K562 (cell line): ENCODE results near the gene MYCBP2. TPM values are rescaled to one million over a fixed set of nuclear protein-coding genes. Genes with fewer than 3 reads are reported as not detected.

ENCODE experiments used
- ATF1 ChIP-seq, 2 experiments: fragments of 450-650 bp in 1 of 2; IDR thresholded peaks; 2 replicates each; pipeline ENCODE4 v1.6.1; 2016; ENCODE audit warnings: missing compliant biosample characterization in 1 of 2, missing genetic modification characterization in 1 of 2
- CLOCK ChIP-seq: fragments of 250-450 bp; sonication (Bioruptor Pico); IDR thresholded peaks from 2 replicates; pipeline ENCODE4 v1.4.0; 2020; ENCODE audit warnings: mild to moderate bottlenecking, moderate library complexity, borderline replicate concordance
- TGIF2 ChIP-seq: sonication (generic); formaldehyde crosslinking; IDR thresholded peaks from 2 replicates; pipeline ENCODE4 v1.8.1; 2022; ENCODE audit warnings: mild to moderate bottlenecking, missing genetic modification reagents, moderate library complexity
- ZNF133 ChIP-seq: fragments of 250-450 bp; sonication (Bioruptor Pico); IDR thresholded peaks from 2 replicates; pipeline ENCODE4 v1.4.0; 2020; ENCODE audit warnings: mild to moderate bottlenecking
- ZNF175 ChIP-seq: fragments of 200-800 bp; sonication (Bioruptor generic); IDR thresholded peaks from 2 replicates; pipeline ENCODE4 v1.6.1; 2016; ENCODE audit warnings: low read depth, mild to moderate bottlenecking, missing genetic modification characterization, missing compliant biosample characterization
- polyA plus RNA-seq, 8 experiments: library from polyadenylated mRNA; depleted of rRNA in 4 of 8; stranded (reverse) in 5 of 8; unstranded in 3 of 8; fragments of >200 nt; fragmentation: Nextera tagmentation in 2 of 8; fragmentation: Illumina TruSeq in 1 of 8; extraction: Ambion mirVana in 2 of 8; extraction: Trizol in 1 of 8; gene quantifications; 2 replicates each; pipeline versions ENCODE4 v1.2.1 to v1.2.3, GENCODE V29; 2011 to 2014; ENCODE audit warnings: inconsistent platforms in 1 of 8, missing spikeins in 1 of 8
- total RNA-seq, 7 experiments: library from RNA; depleted of rRNA in 6 of 7; stranded (reverse); fragments of >200 nt in 6 of 7; fragmentation: Illumina TruSeq in 2 of 7; extraction: Trizol in 2 of 7; gene quantifications; 2 replicates each; pipeline versions ENCODE4 v1.2.1 to v1.2.3, GENCODE V29; 2011 to 2021; ENCODE audit warnings: low replicate concordance in 1 of 7
- TF ChIP-seq, protein P1 (sequence below): fragments of 250-450 bp; sonication (Bioruptor Pico); IDR thresholded peaks from 2 replicates; pipeline ENCODE4 v1.5.0; 2021; ENCODE audit warnings: mild to moderate bottlenecking, moderate library complexity
- TF ChIP-seq, protein P2 (sequence below), 2 experiments: fragments of 450-650 bp in 1 of 2; sonication (generic) in 1 of 2; formaldehyde crosslinking in 1 of 2; IDR thresholded peaks; 2 replicates each; pipeline versions ENCODE4 v1.7.1 to v1.9.0; 2016 to 2022; ENCODE audit warnings: inconsistent platforms in 1 of 2, mild to moderate bottlenecking in 1 of 2, missing genetic modification reagents in 1 of 2
- TF ChIP-seq, protein P3 (sequence below): fragments of 450-650 bp; IDR thresholded peaks from 2 replicates; pipeline ENCODE4 v1.6.1; 2016; ENCODE audit warnings: missing biosample characterization, missing genetic modification characterization

The MYCBP2 gene
- total and polyA plus RNA-seq, 9 of the 15 experiments (the other 6 are each of a cell fraction or from before 2014, with no cell fraction given), result 13.2 to 47.2 (median 28.9) TPM

GRCh38 chr13:77312311-77312710, 14.6 kb downstream of the MYCBP2 start (continued):
- TF ChIP-seq CLOCK (CRISPR knock-in tag), result no peak
- TF ChIP-seq, protein P1, sequence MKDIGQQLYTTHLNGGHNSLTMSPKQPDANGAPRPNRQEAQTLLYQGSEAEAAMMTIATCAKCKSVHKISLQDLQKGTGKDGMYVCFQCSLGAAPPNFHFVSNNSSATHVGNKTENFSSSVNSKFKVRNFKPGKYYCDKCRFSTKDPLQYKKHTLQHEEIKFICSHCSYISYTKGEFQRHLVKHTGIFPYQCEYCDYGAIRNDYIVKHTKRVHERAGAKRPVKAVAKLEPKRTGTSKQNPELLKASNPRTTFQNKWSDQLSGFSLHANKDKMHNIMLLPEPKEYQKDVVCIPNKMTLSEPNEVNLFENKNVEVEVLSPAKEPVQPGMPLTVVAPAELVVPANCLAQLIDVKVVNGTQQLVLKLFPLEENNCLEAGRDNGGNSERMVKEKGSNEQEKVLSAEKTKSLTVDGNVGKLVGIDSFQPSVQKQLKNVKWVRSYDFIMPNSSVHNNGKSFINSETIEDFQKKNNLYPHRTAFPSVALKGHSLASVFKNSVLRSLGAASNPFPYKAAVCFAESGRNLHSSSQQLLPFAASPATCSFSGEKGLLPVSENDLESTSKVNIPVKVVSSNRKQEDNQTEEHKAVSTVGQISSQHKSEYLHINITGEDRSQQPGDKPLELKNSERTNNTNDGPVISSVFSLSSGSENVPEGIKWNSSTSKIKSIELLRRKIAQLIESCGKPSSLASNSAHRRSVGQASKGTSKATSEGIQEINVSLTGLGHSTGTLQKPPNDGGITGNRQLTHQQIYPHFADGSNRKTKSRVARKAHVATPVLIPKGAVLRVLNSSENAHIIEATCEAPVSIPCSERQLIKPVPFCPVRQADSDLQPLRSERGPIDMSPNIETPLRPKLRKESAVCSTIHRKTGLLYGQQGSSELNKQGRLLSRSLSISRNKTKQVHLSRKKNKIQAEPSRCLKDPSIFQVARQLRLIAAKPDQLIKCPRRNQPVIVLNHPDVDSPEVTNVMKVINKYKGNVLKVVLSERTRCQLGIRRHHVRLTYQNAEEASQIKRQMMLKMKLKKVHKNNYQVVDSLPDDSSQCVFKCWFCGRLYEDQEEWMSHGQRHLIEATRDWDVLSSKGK (CRISPR knock-in tag), result no peak
- TF ChIP-seq ATF1 (CRISPR knock-in tag; IDR thresholded peaks at IDR 0.05), result no peak
- TF ChIP-seq ATF1 (tag; IDR thresholded peaks at IDR 0.05), result no peak
- TF ChIP-seq, protein P2, sequence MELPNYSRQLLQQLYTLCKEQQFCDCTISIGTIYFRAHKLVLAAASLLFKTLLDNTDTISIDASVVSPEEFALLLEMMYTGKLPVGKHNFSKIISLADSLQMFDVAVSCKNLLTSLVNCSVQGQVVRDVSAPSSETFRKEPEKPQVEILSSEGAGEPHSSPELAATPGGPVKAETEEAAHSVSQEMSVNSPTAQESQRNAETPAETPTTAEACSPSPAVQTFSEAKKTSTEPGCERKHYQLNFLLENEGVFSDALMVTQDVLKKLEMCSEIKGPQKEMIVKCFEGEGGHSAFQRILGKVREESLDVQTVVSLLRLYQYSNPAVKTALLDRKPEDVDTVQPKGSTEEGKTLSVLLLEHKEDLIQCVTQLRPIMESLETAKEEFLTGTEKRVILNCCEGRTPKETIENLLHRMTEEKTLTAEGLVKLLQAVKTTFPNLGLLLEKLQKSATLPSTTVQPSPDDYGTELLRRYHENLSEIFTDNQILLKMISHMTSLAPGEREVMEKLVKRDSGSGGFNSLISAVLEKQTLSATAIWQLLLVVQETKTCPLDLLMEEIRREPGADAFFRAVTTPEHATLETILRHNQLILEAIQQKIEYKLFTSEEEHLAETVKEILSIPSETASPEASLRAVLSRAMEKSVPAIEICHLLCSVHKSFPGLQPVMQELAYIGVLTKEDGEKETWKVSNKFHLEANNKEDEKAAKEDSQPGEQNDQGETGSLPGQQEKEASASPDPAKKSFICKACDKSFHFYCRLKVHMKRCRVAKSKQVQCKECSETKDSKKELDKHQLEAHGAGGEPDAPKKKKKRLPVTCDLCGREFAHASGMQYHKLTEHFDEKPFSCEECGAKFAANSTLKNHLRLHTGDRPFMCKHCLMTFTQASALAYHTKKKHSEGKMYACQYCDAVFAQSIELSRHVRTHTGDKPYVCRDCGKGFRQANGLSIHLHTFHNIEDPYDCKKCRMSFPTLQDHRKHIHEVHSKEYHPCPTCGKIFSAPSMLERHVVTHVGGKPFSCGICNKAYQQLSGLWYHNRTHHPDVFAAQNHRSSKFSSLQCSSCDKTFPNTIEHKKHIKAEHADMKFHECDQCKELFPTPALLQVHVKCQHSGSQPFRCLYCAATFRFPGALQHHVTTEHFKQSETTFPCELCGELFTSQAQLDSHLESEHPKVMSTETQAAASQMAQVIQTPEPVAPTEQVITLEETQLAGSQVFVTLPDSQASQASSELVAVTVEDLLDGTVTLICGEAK (IDR thresholded peaks at IDR 0.05), result no peak
- TF ChIP-seq, protein P2 (CRISPR knock-in tag; IDR thresholded peaks at IDR 0.05), result no peak
- TF ChIP-seq ZNF133 (CRISPR knock-in tag), result no peak
- no peak for TF ChIP-seq TGIF2
- TF ChIP-seq, protein P3, sequence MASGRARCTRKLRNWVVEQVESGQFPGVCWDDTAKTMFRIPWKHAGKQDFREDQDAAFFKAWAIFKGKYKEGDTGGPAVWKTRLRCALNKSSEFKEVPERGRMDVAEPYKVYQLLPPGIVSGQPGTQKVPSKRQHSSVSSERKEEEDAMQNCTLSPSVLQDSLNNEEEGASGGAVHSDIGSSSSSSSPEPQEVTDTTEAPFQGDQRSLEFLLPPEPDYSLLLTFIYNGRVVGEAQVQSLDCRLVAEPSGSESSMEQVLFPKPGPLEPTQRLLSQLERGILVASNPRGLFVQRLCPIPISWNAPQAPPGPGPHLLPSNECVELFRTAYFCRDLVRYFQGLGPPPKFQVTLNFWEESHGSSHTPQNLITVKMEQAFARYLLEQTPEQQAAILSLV (tag), result no peak
- TF ChIP-seq ZNF175 (CRISPR knock-in tag), result no peak
